NOMO-1 treated with dmso at 0.1 percent for 144 hours (cell line): ENCODE measurements around the gene SARM1.
A peak's percentile ranks its signal among the peaks of the same experiment; 100 is the strongest.
"Not testable (repeated sequence)": the region's sequence is repeated elsewhere in the genome, so short reads cannot be mapped to it uniquely, and the experiment has no call there.

Source experiments
- DNase-seq: peaks from one replicate; lab custom pipeline; 2025; ENCODE audit not compliant: unreplicated experiment; lab: John Stamatoyannopoulos, UW

The SARM1 gene

DNA sequence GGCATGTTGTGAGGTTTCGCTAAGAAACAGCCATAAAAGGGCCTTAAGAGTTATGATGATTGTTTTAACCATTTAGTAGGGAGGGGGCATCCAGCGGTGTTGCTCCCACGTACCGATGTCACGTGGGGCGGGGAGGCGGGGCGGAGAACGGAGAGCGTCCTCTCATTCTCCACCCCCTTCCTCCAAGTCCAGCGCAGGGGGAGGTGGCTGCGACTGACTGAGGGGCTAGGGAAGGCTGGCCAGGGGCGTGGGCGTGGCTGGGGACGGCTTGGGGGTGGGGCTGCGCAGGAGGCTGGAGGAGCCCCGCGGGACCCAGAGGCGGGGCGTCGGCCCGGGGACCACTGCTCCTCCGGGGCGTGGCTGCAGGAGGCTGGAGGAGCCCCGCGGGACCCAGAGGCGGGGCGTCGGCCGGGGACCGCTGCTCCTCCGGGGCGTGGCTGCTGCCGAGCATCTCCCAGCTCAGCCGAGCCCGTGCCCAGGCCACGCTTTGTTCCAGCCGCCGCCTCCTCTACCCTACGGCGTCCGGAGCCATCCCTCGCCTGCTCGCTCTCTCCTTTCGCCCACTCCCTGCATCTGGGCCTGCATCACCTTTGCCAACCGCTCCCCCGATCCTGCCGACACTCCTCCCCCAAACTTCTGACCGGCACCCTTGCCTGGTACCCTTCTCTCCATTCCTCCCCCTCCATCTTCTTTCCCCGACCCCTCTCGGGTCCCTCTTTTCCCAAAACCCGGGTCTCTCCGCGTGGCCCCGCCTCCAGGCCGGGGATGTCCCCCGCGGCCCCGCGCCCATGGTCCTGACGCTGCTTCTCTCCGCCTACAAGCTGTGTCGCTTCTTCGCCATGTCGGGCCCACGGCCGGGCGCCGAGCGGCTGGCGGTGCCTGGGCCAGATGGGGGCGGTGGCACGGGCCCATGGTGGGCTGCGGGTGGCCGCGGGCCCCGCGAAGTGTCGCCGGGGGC lies at the start of gene SARM1:
SARM1 (plus strand) TSS at position 450 of the 958 bp plus-strand sequence; CDS start at position 789, 339 bp downstream.
- DNase-seq: peak; percentile 6

DNA sequence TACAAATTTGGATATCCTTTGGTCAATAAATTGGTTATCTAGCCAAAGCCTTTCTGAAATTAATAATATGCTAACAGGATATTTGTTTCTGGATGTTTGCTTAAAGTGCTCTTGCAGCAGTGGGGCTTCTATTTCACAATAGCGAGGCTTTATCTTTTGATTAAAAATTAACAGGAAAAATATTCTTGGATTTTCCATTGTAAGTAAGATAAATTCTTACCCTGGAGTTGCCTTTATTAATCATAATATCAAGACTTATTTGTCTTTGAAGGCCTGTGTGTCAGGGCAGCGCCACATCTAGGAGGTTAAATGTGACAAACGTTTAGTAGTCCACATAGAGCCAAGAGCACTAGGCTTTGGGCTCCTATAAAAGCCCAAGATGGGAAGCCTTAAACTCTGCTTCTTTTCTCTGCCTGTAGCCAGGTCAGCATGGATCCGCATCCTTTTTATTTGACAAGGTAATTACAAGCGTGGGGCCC lies 47.2 kb upstream of the SARM1 start:
- DNase-seq: no peak

DNA sequence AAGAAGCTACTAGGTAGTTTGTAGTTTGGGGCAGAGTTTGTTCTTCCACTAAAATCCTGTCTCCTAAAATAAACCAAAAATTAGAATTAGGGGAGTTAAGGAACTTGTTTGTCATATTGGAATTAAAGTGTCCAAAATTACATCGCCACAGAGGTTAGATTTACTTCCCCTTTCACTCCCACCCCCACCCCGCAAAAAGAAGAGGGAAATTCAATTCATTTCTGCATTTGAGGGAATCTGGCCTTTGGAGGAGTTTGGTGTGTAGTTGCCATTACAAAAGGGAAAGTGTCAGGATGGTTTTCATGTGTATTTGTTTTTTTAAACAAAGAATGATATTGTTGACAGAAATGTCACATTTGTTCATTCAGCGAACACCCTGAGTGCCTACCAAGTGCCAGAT lies 46.7 kb upstream of the SARM1 start:
- no peak for DNase-seq

DNA sequence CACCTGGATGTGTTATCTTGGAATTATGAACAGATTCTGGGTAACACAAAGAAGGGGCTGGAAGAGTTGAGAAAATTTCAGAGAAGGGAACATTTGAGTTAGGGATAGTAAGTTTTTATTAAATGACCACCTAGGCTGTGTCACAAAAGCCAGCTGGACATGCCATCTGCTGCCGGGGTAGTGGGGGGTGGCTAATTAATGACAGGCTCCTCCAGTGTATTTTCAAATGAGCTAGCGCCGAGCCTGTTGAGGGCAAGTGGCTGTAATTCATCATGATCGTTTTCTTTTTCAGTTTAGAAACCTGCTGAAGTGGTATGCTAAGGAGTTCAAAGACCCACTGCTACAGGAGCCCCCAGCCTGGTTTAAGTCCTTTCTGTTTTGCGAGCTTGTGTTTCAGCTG lies 46.3 kb upstream of the SARM1 start:
- DNase-seq: no peak

DNA sequence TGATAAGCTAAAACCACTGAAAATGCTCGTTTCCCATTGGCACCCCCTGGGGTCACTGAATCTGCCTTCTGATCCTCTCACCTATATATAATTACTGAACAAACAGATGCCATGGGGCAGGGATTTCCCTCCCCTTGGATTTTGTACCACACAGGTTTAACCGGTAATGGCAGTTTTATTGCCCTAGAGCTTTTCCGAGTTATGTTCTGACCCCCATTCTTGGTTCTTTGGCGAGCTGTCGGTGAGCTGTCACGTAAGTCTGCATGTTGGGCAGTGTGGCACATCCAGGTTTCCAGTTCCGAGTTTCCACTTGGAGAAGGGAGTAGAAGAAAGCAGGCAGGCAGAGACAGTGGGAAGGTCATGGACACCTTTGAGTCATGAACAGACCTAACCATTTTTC lies 45.4 kb upstream of the SARM1 start:
- DNase-seq: no peak

DNA sequence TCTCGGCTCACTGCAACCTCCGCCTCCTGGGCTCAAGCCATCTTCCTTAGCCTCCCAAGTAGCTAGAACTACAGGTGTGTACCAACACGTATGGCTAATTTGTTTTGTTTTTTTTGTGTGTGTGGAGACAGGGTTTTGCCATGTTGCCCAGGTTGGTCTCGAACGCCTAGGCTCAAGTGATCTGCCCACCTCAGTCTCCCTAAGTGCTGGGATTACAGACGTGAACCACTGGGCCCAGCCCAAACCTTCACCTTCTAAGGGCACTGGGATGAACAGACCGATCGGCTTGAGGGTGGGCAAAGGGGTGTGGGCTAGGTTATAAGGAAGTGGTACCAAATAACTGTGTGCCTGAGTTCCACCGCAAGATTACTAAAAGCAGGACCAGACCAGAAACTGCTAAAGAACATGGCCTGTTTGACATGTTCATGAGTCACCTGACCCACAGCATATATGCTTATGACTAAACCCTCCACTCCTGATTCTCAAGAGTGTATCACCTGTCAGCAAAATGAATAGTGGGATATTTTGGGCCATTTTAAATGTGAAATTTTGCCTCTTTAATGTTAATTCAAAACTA lies 44.4 kb upstream of the SARM1 start:
- no peak for DNase-seq

DNA sequence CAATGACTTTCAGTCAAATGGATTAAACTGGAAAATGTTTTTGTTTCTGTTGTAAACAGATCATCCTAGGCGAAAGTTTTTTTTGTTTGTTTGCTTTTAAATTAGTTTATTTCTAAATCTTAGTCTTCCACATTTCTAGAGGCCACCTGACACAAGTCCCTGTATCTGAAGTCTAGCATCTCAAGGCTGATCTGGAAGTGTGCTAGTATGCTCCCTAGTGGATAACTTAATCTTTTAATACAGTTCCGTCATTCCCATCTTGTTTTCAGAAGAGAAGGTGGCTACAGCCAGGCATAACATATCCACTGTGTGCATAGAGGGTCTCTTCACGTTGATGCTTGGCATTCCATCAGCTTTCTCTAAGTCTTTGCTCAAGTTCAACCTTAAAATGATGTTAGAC lies 43.8 kb upstream of the SARM1 start:
- no peak for DNase-seq

DNA sequence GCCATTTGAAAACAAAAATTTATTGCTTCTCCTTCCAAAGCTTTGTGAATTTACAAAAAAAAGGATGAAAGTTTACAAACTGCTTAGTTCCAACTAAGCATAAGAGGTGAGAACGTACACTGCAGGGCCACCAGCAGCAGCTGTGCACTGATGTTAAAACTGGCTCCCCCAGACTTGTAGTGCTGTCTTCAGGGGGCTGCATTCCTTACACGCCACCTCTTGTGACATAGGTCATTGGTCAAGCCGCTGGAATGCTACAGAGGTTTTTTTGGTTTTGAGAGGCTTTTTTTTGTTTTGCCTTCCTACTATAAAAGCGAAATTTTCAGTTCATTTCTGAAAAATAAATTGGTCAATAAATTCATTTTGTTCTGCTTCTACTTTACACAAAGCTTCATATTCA lies 43.2 kb upstream of the SARM1 start:
- no peak for DNase-seq

DNA sequence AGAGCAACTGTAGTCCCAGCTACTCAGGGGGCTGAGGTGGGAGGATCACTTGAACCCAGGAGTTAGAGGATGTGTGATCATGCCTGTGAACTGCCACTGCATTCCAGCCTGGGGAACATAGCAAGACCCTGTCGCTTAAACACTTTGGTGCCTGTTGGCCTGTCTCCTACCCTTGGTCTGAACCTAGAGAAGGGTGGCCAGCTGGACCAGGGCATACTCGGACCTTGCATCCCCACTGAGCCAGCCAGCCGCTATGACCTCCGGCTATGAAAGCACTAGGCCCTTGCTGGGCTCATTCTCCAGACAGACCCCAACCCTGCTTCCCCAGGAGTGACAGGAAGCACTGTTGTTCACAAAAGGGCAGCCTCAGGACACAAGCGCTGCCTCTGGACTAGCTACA lies 40.8 kb upstream of the SARM1 start:
- no peak for DNase-seq

DNA sequence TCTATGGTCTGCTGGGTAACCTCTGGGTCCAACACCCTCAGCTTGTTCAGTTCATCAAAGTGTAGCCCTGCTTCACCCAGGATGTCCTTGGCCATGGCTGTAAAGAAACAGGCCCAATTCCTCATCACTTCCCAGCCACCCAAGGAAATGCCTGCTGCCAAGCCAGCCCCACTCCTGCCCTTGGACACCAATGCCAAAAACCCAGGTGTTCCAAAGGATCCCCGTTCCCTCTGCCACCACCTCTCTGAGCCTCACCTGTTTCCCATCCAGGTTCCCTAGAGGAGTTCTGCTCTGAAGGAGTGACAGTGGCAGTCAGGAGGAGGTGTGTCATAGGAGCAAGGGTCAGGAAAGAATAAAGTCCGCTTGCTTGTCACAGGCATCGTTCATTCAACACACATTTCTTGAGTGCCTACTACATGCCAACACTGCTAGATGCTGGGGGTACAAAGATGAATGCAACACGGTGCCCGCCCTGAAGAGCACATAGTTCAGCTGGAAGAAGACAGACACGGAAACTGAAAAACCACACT lies 39.5 kb upstream of the SARM1 start:
- no peak for DNase-seq

DNA sequence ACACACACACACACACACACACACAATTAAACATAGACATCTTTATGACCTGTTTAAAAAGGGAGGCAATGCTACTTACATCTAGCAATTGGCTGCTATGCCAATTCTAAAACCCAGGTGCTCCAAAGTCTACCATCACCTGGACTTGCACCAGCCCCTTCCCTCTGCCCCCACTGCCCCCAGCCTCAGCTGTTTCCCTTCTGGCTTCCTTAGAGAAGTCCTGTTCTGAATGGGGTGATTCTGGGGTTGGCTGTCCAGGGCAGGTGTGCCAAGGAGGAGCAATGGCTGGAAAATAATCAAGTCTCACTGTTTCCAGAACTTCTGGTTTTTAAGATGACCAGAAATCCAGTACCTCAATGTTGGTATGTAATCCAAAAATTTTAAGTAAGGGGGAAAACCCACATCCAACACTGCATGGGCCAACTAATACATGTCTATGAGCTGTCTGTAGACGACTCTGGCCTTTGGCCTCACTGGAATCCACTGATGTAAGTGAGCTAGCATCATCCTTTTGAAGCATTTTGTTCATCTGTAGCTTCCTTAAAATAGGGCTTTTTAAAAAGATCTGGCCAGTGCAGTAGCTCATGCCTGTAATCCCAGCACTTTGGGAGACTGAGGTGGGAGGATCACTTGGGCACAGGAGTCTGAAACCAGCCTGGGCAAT lies 38.3 kb upstream of the SARM1 start:
- no peak for DNase-seq

DNA sequence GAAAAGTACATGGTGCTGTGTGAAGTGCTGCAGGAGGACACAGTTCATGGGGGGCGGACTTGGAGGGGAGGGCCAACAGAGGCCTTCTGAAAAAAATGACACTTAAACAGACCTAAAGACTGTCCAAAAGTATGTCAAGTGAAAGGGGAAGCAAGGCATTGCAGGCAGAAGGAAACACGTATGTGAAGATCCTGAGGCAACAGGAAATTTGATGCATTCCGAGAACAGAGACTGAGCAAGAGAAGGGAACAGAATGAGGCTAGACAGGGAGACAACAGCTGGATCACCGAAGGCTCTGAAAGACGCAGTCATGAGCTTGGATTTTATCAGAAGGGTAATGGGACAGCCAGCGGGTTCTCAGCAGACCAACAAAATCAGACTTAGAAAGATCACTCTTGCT lies 37.3 kb upstream of the SARM1 start:
- DNase-seq: peak; percentile 10

DNA sequence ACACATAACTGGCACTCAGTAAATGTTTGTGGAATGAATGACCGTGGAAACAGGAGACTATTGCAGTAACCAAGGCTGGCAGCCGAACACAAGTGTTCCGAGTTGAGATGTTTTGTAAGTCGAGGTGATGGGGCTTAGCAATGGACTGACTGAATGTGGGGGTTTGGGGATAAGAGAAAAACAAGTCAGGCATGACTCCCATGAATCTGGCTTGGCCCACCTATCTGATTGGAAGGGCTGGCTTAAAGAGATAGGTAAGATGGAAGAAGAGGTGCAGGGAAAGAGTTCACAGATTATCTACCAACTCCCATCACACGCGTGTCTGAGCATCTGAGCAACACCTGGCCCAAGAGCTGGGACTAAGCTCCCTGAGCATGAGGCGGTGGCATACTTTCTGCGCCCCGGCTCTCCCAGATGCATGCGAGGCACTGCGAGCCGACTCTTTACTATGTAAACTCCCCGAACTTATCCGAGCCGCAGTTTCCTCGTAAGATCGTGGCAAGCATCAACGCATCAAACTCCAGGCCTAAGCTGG lies 36.8 kb upstream of the SARM1 start:
- no peak for DNase-seq

DNA sequence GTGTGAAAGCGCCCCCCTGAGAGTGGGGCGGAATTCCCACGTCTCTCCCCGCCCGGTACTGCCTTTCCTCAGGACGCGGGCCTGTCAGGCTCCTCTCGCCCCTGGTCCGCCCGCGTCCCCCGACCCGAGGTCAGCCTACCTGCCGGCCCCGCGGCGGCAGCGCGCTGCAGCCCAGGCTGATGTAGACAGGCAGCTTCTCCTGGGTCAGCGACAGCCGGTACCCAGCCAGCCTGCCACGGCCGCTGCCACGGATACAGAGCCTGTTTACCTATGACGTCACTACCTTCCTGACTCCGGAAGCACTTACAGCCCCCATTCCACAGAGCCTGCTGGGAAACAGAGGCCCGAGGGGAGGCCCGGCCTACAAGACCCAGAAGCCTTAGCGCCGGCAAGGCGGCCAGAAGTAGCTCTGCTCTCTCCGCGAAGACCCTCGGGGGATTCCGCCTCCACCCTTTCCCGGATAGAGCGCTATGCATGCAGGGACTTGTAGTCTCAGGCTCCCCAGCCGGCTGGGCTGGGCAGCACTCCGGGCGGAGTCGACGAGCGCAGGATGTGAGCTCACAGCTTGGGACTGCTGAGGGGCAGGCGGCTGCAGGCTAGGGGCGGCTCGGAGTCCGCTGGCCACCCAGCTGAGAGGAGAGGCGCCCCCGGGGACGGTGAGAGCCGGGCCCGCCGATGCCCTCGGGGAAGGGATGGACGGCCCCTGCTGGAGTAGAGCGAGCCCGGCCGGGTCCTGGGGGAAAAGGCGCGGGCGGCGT lies 36.1 kb upstream of the SARM1 start, which contains the start of the genes IFT20 and TNFAIP1:
IFT20 (minus strand) TSS at position 272 of the 758 bp plus-strand sequence. CDS start 3,487 bp downstream, outside the sequence.
TNFAIP1 (plus strand) TSS at position 561 of the 758 bp plus-strand sequence. CDS start 3,761 bp downstream, outside the sequence.
- DNase-seq: peak; percentile 99

DNA sequence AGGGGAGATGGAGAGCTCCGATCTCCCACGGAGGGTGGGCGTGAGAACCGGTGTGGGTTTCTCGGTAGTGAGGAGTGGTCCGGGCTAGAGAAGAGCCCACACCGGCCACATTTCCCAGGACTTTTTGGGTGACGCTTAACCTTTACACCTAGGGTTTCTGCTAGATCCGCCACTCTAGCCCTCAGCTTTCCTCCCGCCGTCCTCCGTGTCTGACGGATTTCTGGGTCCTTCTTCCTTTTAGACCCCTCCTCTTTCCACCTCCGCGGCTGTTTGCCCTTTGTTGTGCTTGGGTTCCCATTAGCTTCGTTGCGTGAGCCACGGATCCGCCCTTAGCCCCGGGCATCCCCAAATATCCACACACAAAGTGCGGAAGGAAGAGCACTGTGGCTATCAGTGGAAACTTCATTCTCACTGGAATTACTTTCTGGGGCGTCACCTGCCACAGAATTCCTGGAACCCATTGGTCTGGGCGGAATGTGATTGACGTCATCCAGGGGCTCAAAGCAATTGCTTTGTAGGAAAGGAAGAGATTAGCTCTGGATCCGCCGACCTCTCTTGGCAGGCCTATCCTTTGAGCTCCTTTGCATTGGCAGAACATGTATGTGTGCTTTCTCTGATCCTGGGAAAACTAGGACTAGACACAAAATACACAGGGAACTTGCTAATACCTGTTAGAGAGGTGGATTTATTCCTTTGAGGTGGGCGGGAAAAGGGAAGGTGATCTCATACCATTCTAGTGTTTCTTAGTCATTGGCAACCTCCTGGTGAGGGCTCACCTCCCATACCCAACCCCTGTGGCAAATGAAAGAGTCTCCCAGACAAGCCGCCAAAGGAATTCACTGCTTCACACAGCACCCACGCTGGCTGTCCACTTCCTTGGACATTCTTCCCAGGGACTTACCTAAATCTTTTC lies 35.3 kb upstream of the SARM1 start:
- no peak for DNase-seq

DNA sequence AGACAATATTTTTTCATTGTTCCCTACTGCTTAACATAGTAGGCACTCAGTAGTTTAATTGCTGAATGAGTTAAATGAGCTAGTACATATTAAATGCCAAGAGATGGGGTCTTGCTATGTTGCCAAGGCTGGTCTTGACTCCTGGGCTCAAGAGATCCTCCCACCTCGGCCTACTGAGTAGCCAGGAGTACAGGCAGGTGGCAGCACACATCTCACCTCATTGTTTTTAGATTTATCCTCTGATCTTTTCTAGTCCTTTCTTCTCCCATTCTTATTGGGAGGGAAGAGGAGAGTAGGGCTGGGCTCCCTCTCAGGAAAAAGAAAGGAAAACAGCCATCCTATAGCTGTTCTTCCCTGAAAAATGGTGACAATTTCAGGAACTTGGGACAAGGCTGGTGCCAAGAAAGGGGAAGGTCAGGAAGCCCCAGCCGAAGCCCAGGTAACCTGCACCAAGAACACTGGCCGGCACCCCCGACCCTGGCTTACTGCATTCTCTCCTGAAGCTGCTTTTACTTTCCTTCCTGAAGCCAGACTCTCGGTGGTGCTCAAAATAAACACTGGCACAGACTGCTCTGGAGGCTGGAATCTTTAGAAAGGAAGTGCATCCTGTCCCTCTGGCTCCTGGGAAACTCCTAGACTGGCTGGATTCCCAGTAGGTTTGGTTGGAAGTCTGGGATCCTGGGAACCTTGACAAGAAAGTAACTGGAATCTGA lies 33.3 kb upstream of the SARM1 start:
- DNase-seq: no peak

DNA sequence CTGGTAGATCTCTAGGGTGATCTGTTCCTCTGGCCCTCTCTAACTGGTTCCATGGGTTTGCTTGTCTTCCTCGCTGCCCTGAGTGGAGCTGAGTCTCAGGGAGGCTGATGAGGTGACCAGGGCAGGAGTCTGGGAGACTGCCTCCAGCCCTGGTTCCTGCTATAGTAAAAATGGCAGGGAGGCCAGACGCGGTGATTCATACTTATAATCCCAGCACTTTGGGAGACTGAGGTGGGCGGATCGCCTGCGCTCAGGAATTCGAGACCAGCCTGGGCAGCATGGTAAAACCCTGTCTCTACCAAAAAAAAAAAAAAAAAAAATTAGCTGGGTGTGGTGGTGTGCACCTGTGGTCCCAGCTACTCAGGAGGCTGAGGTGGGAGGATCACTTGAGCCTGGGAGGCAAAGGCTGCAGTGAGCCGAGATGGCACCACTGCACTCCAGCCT lies 32.7 kb upstream of the SARM1 start:
- DNase-seq: not testable (repeated sequence)

DNA sequence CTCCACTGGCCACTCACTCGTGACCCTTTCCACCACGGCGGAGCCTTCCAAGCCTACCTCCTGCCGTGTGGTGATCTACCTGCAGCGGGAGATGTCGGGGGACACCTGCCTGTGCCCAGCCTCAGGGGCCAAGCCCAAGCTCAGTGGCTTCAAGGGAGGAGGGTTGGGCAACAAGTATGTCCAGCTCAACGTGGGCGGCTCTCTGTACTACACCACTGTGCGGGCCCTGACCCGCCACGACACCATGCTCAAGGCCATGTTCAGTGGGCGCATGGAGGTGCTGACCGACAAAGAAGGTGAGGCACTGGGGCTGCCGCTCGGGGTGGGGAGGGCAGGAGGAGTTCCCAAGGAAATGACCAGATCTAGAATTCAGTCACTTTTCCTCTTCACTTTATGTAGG lies 32.1 kb upstream of the SARM1 start:
- no peak for DNase-seq
